K562 (cell line): ENCODE data around the gene IFI30. TPM values are rescaled to one million over a fixed set of nuclear protein-coding genes. Genes with fewer than 3 reads are reported as not detected.
A peak's percentile ranks its signal among the peaks of the same experiment; 100 is the strongest.

Experiments
- ATAC-seq: fragments of 200-7000 bp; cut with Tn5 transposase; 3 replicates; pipeline ENCODE4 v1.9.1; 2020; ENCODE audit warnings: moderate library complexity
- BruUV-seq: library from RNA; stranded (reverse); fragments of 400-500 nt; replicated peaks from 2 replicates; lab custom pipeline; 2021; lab: Mats Ljungman, UMichigan
- CTCF ChIA-PET: fragments of 300-600 bp; formaldehyde crosslinking; extraction: SDS; loops from one replicate; lab custom pipeline; 2021; ENCODE audit warnings: low intra/inter-chr PET ratio; lab: Yijun Ruan, JAX
- POLR2A ChIA-PET: fragments of 300-600, 350-650 bp; sonication (Branson Sonifier 250); formaldehyde crosslinking; extraction: SDS; loops from one replicate; lab custom pipeline; 2021; ENCODE audit warnings: antibody characterized with exemption, inconsistent platforms; lab: Yijun Ruan, JAX
- DNase-seq, 4 experiments: peaks; one replicate each; pipeline versions ENCODE4 v3.0.0 to v3.0.0-alpha.2; 2011 to 2018; ENCODE audit warnings: low spot score in 3 of 4, mixed read lengths in 3 of 4; ENCODE audit errors: extremely low read depth in 1 of 4
- FAIRE-seq: peaks from 2 replicates; lab custom pipeline; 2011; peaks lifted over from hg19 to GRCh38; lab: Jason Lieb, UNC
- H2AFZ ChIP-seq: 2 replicates; pipeline ENCODE4 v1.6.0; 2011; ENCODE audit warnings: low read depth, low read length, control low read depth, inconsistent platforms
- H3K27ac ChIP-seq: fragments of 200-600 bp; 3 replicates; pipeline ENCODE4 v1.8.0; 2011; ENCODE audit warnings: low read depth, mild to moderate bottlenecking, control low read depth, inconsistent platforms, low read length, moderate library complexity, mixed read lengths; ENCODE audit errors: extremely low read depth
- H3K27me3 ChIP-seq, 2 experiments: fragments of 300-600 bp in 1 of 2; 2 replicates in 1 of 2; 3 replicates in 1 of 2; pipeline versions ENCODE4 v1.6.0 to v1.8.0; 2011; ENCODE audit warnings: inconsistent platforms in 2 of 2, low read length in 2 of 2, mild to moderate bottlenecking in 1 of 2, mixed read lengths in 1 of 2, moderate library complexity in 1 of 2; ENCODE audit not compliant: control insufficient read depth in 2 of 2, insufficient read depth in 2 of 2
- H3K36me3 ChIP-seq: fragments of 300-600 bp; 3 replicates; pipeline ENCODE4 v1.8.0; 2011; ENCODE audit warnings: mild to moderate bottlenecking, low read length, inconsistent platforms; ENCODE audit not compliant: control insufficient read depth, insufficient read depth
- H3K4me1 ChIP-seq, 2 experiments: fragments of 200-600 bp in 1 of 2; replicated peaks in 1 of 2; 2 replicates in 1 of 2; 3 replicates in 1 of 2; pipeline versions ENCODE4 v1.5.1 to v1.8.0; 2011; ENCODE audit warnings: inconsistent platforms in 2 of 2, low read length in 2 of 2, mild to moderate bottlenecking in 1 of 2, mixed read lengths in 1 of 2, moderate library complexity in 1 of 2; ENCODE audit not compliant: control insufficient read depth in 2 of 2, insufficient read depth in 2 of 2
- H3K4me2 ChIP-seq: 2 replicates; pipeline ENCODE4 v1.6.1; 2011; ENCODE audit warnings: low read length, control low read depth, inconsistent platforms, mixed read lengths; ENCODE audit not compliant: insufficient read depth
- H3K4me3 ChIP-seq: fragments of 200-600 bp; sonication (generic), shearing (Covaris generic); 2 replicates; pipeline ENCODE4 v1.5.1; 2016; ENCODE audit warnings: control low read depth, inconsistent platforms
- H3K79me2 ChIP-seq: fragments of 200-600 bp; 3 replicates; pipeline ENCODE4 v1.8.0; 2011; ENCODE audit warnings: low read length, inconsistent platforms; ENCODE audit not compliant: control insufficient read depth, insufficient read depth
- H3K9ac ChIP-seq, 2 experiments: 2 replicates each; pipeline versions ENCODE4 v1.6.0 to v1.6.1; 2011; ENCODE audit warnings: low read depth in 2 of 2, low read length in 2 of 2, control low read depth in 1 of 2, inconsistent platforms in 1 of 2, mild to moderate bottlenecking in 1 of 2, mixed read lengths in 1 of 2; ENCODE audit not compliant: insufficient read depth in 1 of 2
- H3K9me1 ChIP-seq: one replicate; pipeline ENCODE4 v1.6.0; 2011; ENCODE audit warnings: inconsistent platforms, mild to moderate bottlenecking, low read length, moderate library complexity; ENCODE audit not compliant: control insufficient read depth, insufficient read depth
- H3K9me3 ChIP-seq: replicated peaks from 2 replicates; pipeline ENCODE4 v1.5.1; 2011; ENCODE audit warnings: low read depth, low read length, inconsistent platforms; ENCODE audit not compliant: control insufficient read depth, insufficient read depth
- H4K20me1 ChIP-seq: replicated peaks from 2 replicates; pipeline ENCODE4 v1.6.1; 2011; ENCODE audit warnings: low read length, inconsistent platforms, mixed read lengths; ENCODE audit not compliant: control insufficient read depth, insufficient read depth
- ADNP ChIP-seq: fragments of 200-800 bp; sonication (Bioruptor generic); IDR thresholded peaks from 2 replicates; pipeline ENCODE4 v1.6.1; 2016; ENCODE audit warnings: missing genetic modification characterization, missing compliant biosample characterization
- ARID2 ChIP-seq: fragments of 450-650 bp; IDR thresholded peaks from 2 replicates; pipeline ENCODE4 v1.6.1; 2017; ENCODE audit warnings: antibody characterized with exemption, mild to moderate bottlenecking
- BCOR ChIP-seq: fragments of 450-650 bp; IDR thresholded peaks from 2 replicates; pipeline ENCODE4 v1.6.1; 2016
- ESRRA ChIP-seq: fragments of 450-650 bp; IDR thresholded peaks from 2 replicates; pipeline ENCODE4 v1.6.1; 2014; ENCODE audit warnings: low read depth, mild to moderate bottlenecking, moderate library complexity, borderline replicate concordance
- FUS ChIP-seq: fragments of 200-400 bp; formaldehyde crosslinking; optimal IDR thresholded peaks from 2 replicates; pipeline ENCODE3; 2017; ENCODE audit warnings: low read depth, low read length
- GABPA ChIP-seq: fragments of 200-800 bp; sonication (Bioruptor generic); conservative IDR thresholded peaks from 2 replicates; pipeline ENCODE4 v1.6.1; 2016; ENCODE audit warnings: low read depth, missing genetic modification characterization, missing compliant biosample characterization
- HSF4 ChIP-seq: fragments of 250-450 bp; sonication (Bioruptor Pico); IDR thresholded peaks from 2 replicates; pipeline ENCODE4 v2.1.2; 2022; ENCODE audit warnings: mild to moderate bottlenecking, moderate library complexity, borderline replicate concordance
- MAZ ChIP-seq, 2 experiments: fragments of 450-650 bp in 1 of 2; sonication (generic) in 1 of 2; formaldehyde crosslinking; IDR thresholded peaks in 1 of 2; conservative IDR thresholded peaks in 1 of 2; 2 replicates each; pipeline versions ENCODE4 v1.4.0 to v1.5.0; 2020; ENCODE audit warnings: mild to moderate bottlenecking in 1 of 2, missing genetic modification reagents in 1 of 2
- MYC ChIP-seq, 2 experiments: fragments of 250-450 bp in 1 of 2; sonication (Bioruptor Pico) in 1 of 2; IDR thresholded peaks; 2 replicates each; pipeline versions ENCODE4 v1.5.1 to v1.6.1; 2012 to 2021; ENCODE audit warnings: low read depth in 2 of 2, borderline replicate concordance in 1 of 2, improper control_type of control experiment in 1 of 2, low read length in 1 of 2, mild to moderate bottlenecking in 1 of 2, moderate library complexity in 1 of 2
- NFIC ChIP-seq: fragments of 450-650 bp; IDR thresholded peaks from 2 replicates; pipeline ENCODE4 v1.6.1; 2017; ENCODE audit warnings: mild to moderate bottlenecking, inconsistent platforms
- RB1 ChIP-seq: fragments of 450-650 bp; IDR thresholded peaks from 2 replicates; pipeline ENCODE4 v1.6.1; 2017; ENCODE audit warnings: low read depth, mild to moderate bottlenecking
- RBM25 ChIP-seq: fragments of 200-400 bp; formaldehyde crosslinking; IDR thresholded peaks from 2 replicates; pipeline ENCODE4 v1.6.1; 2018; ENCODE audit warnings: low read length, low read depth, moderate library complexity; ENCODE audit not compliant: severe bottlenecking
- RCOR1 ChIP-seq, 2 experiments: IDR thresholded peaks; 2 replicates each; pipeline ENCODE4 v1.6.1; 2012; ENCODE audit warnings: low read depth in 2 of 2, low read length in 2 of 2, borderline replicate concordance in 1 of 2, improper control_type of control experiment in 1 of 2
- SMC3 ChIP-seq: conservative IDR thresholded peaks from 2 replicates; pipeline ENCODE4 v1.6.1; 2011; ENCODE audit warnings: low read depth, low read length, improper control_type of control experiment; ENCODE audit not compliant: insufficient read depth
- STAG1 ChIP-seq: sonication (generic); formaldehyde crosslinking; IDR thresholded peaks from 2 replicates; pipeline ENCODE4 v1.5.0; 2020; ENCODE audit warnings: missing genetic modification reagents, borderline replicate concordance
- TAF1 ChIP-seq: IDR thresholded peaks from 2 replicates; pipeline ENCODE4 v1.6.1; 2011; ENCODE audit warnings: mild to moderate bottlenecking, low read length, moderate library complexity; ENCODE audit not compliant: insufficient read depth, control insufficient read depth, severe bottlenecking; ENCODE audit errors: extremely low read depth
- ZNF3 ChIP-seq: fragments of 250-450 bp; sonication (Bioruptor Pico); IDR thresholded peaks from 2 replicates; pipeline ENCODE4 v1.5.0; 2021; ENCODE audit warnings: mild to moderate bottlenecking, moderate library complexity
- WGBS: fragments of 100-300 bp; shearing (Covaris generic); methylation state at CpG from one replicate; pipeline ENCODE4 v1.1.6; 2016; ENCODE audit warnings: low coverage, mixed read lengths; ENCODE audit not compliant: insufficient coverage; ENCODE audit errors: missing lambda C conversion rate; 5-methylcytosine and 5-hydroxymethylcytosine counted together
- in situ Hi-C: fragments of 300-500 bp; cut with MboI; formaldehyde crosslinking; loops from 4 replicates; pipeline ENCODE4 v1.15.0; 2018; ENCODE audit warnings: inconsistent platforms, mixed read lengths
- intact Hi-C: fragments of 100-400 bp; cut with micrococcal nuclease; formaldehyde crosslinking; loops from 2 replicates; pipeline ENCODE4 v1.14.2; 2022
- polyA plus RNA-seq, 8 experiments: library from polyadenylated mRNA; depleted of rRNA in 4 of 8; stranded (reverse) in 5 of 8; unstranded in 3 of 8; fragments of >200 nt; fragmentation: Nextera tagmentation in 2 of 8; fragmentation: Illumina TruSeq in 1 of 8; extraction: Ambion mirVana in 2 of 8; extraction: Trizol in 1 of 8; gene quantifications; 2 replicates each; pipeline versions ENCODE4 v1.2.1 to v1.2.3, GENCODE V29; 2011 to 2014; ENCODE audit warnings: inconsistent platforms in 1 of 8, missing spikeins in 1 of 8
- total RNA-seq, 7 experiments: library from RNA; depleted of rRNA in 6 of 7; stranded (reverse); fragments of >200 nt in 6 of 7; fragmentation: Illumina TruSeq in 2 of 7; extraction: Trizol in 2 of 7; gene quantifications; 2 replicates each; pipeline versions ENCODE4 v1.2.1 to v1.2.3, GENCODE V29; 2011 to 2021; ENCODE audit warnings: low replicate concordance in 1 of 7
- TF ChIP-seq, protein P1 (sequence below), 3 experiments: IDR thresholded peaks in 2 of 3; conservative IDR thresholded peaks in 1 of 3; 2 replicates each; pipeline ENCODE4 v1.5.1; 2011 to 2012; ENCODE audit warnings: low read length in 3 of 3, mild to moderate bottlenecking in 3 of 3, control low read depth in 2 of 3, improper control_type of control experiment in 1 of 3, inconsistent platforms in 1 of 3, low read depth in 1 of 3, mixed read lengths in 1 of 3, moderate library complexity in 1 of 3; ENCODE audit not compliant: insufficient read depth in 2 of 3

Gene IFI30
- total and polyA plus RNA-seq, 9 of the 15 experiments (the other 6 are each of a cell fraction or from before 2014, with no cell fraction given): 63.7 to 430 (median 109) TPM

DNA sequence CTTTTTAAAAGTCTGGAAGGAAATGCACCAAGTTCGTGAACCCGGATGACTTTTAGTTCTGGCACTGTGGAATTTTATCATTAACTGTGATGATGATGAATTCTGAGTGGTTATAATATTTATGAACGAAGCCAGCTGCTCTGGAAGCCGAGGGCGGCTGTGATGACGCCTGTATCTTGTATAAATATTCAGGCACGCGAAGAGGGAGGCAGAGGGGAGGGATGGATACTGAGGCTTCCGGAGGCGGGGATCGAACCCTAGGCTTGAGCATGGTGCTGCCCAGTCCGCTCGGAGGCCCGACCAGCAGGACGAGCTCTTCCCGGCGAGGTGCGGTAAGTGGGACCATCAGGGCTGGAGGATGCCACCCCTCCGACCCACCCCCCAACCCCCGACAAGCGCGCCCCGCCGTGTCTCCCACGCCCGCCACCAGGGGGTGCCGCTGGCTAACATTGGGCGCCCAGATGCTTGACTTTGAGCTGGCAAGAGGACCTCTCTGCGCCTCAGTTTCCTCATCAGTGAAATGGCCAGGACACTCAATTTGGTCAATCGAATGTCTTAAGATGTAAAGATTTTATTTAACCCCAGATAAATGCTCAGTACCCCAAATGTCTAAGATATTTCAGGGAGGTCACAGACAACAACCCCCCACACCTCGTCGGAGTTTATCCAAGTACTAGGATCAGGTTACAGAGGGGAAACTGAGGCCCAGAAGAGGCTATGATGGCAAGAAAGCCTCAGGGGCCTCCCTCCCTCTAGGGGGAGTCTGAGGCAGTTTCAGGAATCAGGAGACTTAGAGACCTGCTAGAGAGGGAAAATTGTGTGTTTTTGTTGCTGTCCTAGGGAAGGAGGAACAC is 34.7 kb downstream of the IFI30 start:
- no TSS peak for BruUV-seq
- ChIA-PET POLR2A (interaction anchor here (0.5 to 1.1 kb wide), 5 partner anchors 16 to 177 kb away, joined by 3 to 4 read pairs (median 3); partner anchors contain the start of gene GDF15), CTCF (interaction anchor here (1.0 to 3.8 kb wide), 4 partner anchors 43 to 210 kb away, joined by 3 to 55 read pairs (median 6); partner anchors contain the start of gene SSBP4)
- H3K27me3 ChIP-seq: no peaks in the 10 kb centered on the region; a peak in 1 of 5 replicates
- H3K79me2 ChIP-seq: peaks cover 11% of the 10 kb centered on the region
- FAIRE-seq (peak; percentile 81), ATAC-seq (no peak), DNase-seq (peak; percentile 67 to 74 (median 72))
- H3K27ac ChIP-seq: no peak overlapping the region
- peak overlapping the region; percentile 25 for H3K4me2 ChIP-seq
- in situ Hi-C loops (loop anchor here (5.0 kb wide), 1 partner anchor 44 kb away; no protein-coding TSS in a partner anchor), intact Hi-C loops (loop anchor here (1.0 to 5.0 kb wide), 2 partner anchors 43 to 119 kb away; no protein-coding TSS in a partner anchor)
- no peaks in the 10 kb centered on the region for H3K36me3 ChIP-seq
- no peaks in the 10 kb centered on the region for H3K9me1 ChIP-seq
- no peak overlapping the region for H3K4me3 ChIP-seq
- peak overlapping the region; percentile 56 for H2AFZ ChIP-seq
- H3K9ac ChIP-seq: peak overlapping the region in 1 of 2 experiments; percentile 75; a peak in 1 of 4 replicates
- 15% methylated on average over 24 of the region's 32 CpGs for WGBS
- peaks cover 10 to 37% of the 10 kb centered on the region in 2 experiments; a peak in 4 of 5 replicates for H3K4me1 ChIP-seq
- no peaks in the 10 kb centered on the region for H3K9me3 ChIP-seq
- H4K20me1 ChIP-seq: no peaks in the 10 kb centered on the region; the same call in 1 of the 2 replicates
- TF ChIP-seq NFIC: peak; percentile 14; the same call in 1 of the 2 replicates
- 0 out of 2 replicates have a peak, but pooled peaks have one; percentile 44 for TF ChIP-seq ZNF3
- TF ChIP-seq ESRRA: peak; percentile 97
- TF ChIP-seq GABPA (tag): no peak
- no peak for TF ChIP-seq TAF1
- peak; percentile 64; the same call in 1 of the 2 replicates for TF ChIP-seq STAG1 (CRISPR knock-in tag)
- TF ChIP-seq ADNP (tag): 0 out of 2 replicates have a peak, but pooled peaks have one; percentile 76
- TF ChIP-seq BCOR: peak; percentile 95
- TF ChIP-seq MAZ (CRISPR knock-in tag; conservative IDR thresholded peaks at IDR 0.05 in 1 of 2, IDR thresholded peaks at IDR 0.05 in 1 of 2): peak in 1 of 2 experiments; percentile 53; a peak in 2 of 4 replicates
- TF ChIP-seq RBM25: peak; percentile 81
- TF ChIP-seq RCOR1 (IDR thresholded peaks at IDR 0.05; ENCODE audit: borderline replicate concordance in 1 of 2, low read depth in 2 of 2, low read length in 2 of 2): 0 out of 4 replicates have a peak, but pooled peaks of 1 of the 2 experiments have one; percentile 8
- TF ChIP-seq, protein P1, sequence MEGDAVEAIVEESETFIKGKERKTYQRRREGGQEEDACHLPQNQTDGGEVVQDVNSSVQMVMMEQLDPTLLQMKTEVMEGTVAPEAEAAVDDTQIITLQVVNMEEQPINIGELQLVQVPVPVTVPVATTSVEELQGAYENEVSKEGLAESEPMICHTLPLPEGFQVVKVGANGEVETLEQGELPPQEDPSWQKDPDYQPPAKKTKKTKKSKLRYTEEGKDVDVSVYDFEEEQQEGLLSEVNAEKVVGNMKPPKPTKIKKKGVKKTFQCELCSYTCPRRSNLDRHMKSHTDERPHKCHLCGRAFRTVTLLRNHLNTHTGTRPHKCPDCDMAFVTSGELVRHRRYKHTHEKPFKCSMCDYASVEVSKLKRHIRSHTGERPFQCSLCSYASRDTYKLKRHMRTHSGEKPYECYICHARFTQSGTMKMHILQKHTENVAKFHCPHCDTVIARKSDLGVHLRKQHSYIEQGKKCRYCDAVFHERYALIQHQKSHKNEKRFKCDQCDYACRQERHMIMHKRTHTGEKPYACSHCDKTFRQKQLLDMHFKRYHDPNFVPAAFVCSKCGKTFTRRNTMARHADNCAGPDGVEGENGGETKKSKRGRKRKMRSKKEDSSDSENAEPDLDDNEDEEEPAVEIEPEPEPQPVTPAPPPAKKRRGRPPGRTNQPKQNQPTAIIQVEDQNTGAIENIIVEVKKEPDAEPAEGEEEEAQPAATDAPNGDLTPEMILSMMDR (IDR thresholded peaks at IDR 0.05 in 2 of 3, conservative IDR thresholded peaks at IDR 0.05 in 1 of 3; ENCODE audit: insufficient read depth in 2 of 3, low read depth in 1 of 3, low read length in 3 of 3): peak; percentile 63 to 86 (median 69)
- TF ChIP-seq MYC (IDR thresholded peaks at IDR 0.05; ENCODE audit: low read depth, low read length): 0 out of 2 replicates have a peak, but pooled peaks have one; percentile 32
- TF ChIP-seq MYC (CRISPR knock-in tag; IDR thresholded peaks at IDR 0.05; ENCODE audit: borderline replicate concordance, low read depth): no peak
- TF ChIP-seq ARID2: peak; percentile 68
- TF ChIP-seq RB1: 0 out of 2 replicates have a peak, but pooled peaks have one; percentile 18
- TF ChIP-seq SMC3: peak; percentile 84
- TF ChIP-seq HSF4 (CRISPR knock-in tag): no peak
- TF ChIP-seq FUS: no peak
